Pons (tissue), 1 donor: ENCODE results near the gene F7.
"Not testable (repeated sequence)": the region's sequence is repeated elsewhere in the genome, so short reads cannot be mapped to it uniquely, and the experiment has no call there.

Experiments used
- DNase-seq: peaks from one replicate; pipeline ENCODE4 v3.0.0-alpha.2; 2016; ENCODE audit warnings: low spot score

The F7 gene

GRCh38 chr13:113102302-113102701 lies 3.3 kb upstream of the F7 start:
- not testable (repeated sequence) for DNase-seq

- no peak for DNase-seq
These were observed 2.9 kb upstream of the F7 start for GRCh38 chr13:113102727-113103126.

GRCh38 chr13:113103646-113104045 lies 1.9 kb upstream of the F7 start:
- no peak for DNase-seq

GRCh38 chr13:113105921-113106452 lies 396 bp downstream of the F7 start:
- DNase-seq: no peak

DNA sequence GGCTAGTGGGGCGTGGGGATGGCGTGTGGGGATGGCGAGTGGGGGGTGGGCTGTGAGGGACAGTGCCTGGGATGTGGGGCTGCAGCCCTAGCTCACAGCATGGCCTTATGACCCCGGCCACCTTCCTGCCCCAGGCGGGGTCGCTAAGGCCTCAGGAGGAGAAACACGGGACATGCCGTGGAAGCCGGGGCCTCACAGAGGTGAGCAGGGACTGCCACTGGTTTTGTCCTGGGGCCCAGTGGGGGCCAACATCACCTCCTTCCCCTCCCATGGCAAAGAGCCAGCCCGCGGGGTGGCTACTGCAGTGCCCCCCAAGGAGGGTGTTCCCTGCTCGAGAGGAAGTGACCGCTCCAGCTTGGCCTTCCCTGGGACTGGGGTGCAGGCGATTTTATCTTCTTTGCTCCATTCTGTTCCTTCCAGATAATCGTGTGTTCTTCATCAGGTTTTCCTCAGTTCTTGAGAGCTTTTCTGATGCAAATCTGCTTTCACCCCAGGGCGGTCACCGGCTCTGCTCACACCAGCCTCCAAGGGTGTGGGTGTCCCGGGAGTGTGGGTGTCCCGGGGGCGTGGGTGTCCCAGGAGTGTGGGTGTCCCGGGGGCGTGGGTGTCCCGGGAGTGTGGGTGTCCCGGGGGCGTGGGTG lies 1.2 kb downstream of the F7 start:
- DNase-seq: no peak

DNA sequence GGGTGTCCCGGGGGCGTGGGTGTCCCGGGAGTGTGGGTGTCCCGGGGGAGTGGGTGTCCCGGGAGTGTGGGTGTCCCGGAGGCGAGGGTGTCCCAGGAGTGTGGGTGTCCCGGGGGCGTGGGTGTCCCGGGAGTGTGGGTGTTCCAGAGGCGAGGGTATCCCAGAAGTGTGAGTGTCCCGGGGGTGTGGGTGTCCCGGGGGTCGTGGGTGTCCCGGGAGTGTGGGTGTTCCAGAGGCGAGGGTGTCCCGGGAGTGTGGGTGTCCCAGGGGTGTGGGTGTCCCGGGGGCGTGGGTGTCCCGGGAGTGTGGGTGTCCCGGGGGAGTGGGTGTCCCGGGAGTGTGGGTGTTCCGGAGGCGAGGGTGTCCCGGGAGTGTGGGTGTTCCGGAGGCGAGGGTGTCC lies 2.9 kb downstream of the F7 start:
- DNase-seq: not testable (repeated sequence)

GRCh38 chr13:113109151-113110047 lies 3.8 kb downstream of the F7 start:
- DNase-seq: no peak

- DNase-seq: no peak
These were observed 4.7 kb downstream of the F7 start for GRCh38 chr13:113110048-113110851.

DNA sequence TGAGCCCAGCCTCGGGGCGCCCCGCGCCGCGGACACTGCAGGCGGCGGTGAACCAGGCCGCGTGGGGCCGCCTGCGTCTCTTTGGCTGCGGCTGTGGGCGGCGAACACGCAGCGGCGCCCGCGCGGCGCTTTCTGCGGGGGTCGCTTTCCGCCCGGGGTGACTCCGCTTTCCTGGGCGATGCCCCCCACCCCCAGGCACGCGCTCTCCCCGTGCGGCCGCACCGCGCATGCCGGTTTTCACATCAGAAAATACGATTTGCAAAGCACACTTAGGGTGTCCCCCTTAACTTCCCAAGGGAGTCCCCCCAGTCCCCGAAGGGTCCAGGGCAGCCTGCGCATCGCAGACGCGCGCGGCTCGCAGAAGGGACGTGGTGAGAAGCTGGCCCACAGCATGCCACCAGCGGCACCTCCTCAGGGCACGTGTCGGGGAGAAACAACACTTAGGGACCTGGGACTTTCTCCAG lies 5.3 kb downstream of the F7 start:
- DNase-seq: no peak

GRCh38 chr13:113111821-113112220 lies 6.2 kb downstream of the F7 start:
- DNase-seq: not testable (repeated sequence)

DNA sequence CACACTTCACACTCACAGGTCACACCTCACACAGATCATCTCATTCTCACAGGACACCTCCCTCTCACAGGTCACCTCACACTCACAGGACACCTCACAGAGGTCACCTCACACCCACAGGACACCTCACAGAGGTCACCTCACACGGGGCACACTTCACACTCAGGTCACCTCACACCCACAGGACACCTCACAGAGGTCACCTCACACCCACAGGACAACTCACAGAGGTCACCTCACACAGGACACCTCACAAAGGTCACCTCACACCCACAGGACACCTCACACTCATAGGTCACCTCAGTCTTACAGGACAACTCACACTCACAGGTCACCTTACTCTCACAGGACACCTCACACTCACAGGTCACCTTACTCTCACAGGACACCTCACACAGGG lies 6.9 kb downstream of the F7 start:
- DNase-seq: not testable (repeated sequence)

GRCh38 chr13:113112893-113113845 lies 7.6 kb downstream of the F7 start:
- no peak for DNase-seq

GRCh38 chr13:113113846-113114271 lies 8.3 kb downstream of the F7 start:
- DNase-seq: no peak

DNA sequence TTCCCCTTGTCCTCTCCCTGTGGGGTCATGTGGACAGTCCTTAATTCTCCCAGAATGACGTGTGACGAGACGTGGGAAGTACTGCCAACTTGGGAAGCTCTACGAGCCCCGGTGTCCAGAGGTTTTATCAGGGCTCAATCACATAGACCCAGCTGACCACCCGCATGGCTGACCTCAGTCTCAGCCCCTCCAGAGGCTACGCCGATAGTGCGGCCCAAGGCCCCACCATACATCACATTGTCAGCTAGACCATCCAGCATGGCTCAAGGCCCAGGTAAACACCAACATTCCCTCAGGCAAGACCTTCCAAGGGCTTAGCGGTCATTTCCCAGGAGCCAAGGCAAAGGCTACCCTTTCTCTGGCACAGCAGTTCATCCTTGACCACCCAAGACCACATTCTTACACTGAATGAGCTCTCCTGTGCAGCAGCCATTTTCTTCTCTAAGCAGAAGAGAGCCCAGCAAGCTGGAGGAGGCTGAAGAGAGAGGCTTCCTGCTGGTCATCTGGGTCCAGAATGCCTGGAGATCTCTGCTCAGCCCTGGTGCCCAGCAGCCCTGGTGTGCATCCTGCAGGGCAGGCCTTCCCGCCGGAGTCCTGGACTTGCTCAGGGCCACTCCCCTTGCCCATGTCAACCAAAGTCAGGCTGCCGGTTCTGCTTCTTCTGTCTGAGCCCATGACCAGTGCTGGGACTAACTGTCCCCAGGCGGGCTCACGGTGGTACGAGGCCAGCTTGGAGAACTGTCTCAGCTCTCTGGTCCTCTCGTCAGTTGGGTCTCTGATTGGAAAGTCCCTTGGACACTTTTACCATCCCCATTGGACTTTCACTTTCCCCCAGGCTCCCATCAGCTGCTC lies 9.1 kb downstream of the F7 start:
- no peak for DNase-seq

GRCh38 chr13:113115363-113116205 lies 10.0 kb downstream of the F7 start:
- DNase-seq: no peak

- DNase-seq: no peak
These were observed 10.7 kb downstream of the F7 start for GRCh38 chr13:113116206-113116800.

- DNase-seq: no peak
These were observed 11.3 kb downstream of the F7 start for GRCh38 chr13:113116871-113117271.

GRCh38 chr13:113117335-113117872 lies 11.8 kb downstream of the F7 start:
- no peak for DNase-seq
